HG03469 (cell line): ENCODE measurements around the gene ATP1A1.
A peak's percentile ranks its signal among the peaks of the same experiment; 100 is the strongest.

Experiments
- ATAC-seq: cut with Tn5 transposase; IDR thresholded peaks from one replicate; pipeline ENCODE4 v1.9.1; 2021; ENCODE audit warnings: mild to moderate bottlenecking, moderate library complexity, moderate number of reproducible peaks; ENCODE audit not compliant: unreplicated experiment

The ATP1A1 gene

GRCh38 chr1:116370181-116370580, 2.9 kb upstream of the ATP1A1 start:
- no peak for ATAC-seq

DNA sequence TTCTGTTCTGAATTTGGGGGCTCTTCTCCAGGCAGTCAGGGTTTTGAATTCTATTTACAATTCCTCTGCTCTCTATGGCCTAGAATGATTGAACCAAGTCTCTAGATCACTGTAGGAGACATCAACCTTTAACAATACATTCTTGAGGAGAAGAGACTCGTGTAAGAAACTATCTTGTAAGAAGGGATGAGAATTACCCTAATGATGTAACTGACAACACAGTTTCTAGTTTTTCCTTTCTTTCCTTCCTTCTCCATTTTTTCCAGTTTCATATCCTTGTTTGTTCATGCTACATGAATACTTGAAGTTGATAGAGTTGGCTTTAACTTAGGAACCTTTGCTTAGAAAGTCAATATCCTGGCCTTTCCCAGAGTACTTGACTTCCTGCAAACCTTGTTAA, 1.3 kb upstream of the ATP1A1 start:
- ATAC-seq = no peak

- no peak for ATAC-seq
Observed at GRCh38 chr1:116372191-116372590, 853 bp upstream of the ATP1A1 start.

- no peak for ATAC-seq
Observed at GRCh38 chr1:116373431-116374352, 648 bp downstream of the ATP1A1 start.

GRCh38 chr1:116374353-116375147, 1.5 kb downstream of the ATP1A1 start:
- no peak for ATAC-seq

DNA sequence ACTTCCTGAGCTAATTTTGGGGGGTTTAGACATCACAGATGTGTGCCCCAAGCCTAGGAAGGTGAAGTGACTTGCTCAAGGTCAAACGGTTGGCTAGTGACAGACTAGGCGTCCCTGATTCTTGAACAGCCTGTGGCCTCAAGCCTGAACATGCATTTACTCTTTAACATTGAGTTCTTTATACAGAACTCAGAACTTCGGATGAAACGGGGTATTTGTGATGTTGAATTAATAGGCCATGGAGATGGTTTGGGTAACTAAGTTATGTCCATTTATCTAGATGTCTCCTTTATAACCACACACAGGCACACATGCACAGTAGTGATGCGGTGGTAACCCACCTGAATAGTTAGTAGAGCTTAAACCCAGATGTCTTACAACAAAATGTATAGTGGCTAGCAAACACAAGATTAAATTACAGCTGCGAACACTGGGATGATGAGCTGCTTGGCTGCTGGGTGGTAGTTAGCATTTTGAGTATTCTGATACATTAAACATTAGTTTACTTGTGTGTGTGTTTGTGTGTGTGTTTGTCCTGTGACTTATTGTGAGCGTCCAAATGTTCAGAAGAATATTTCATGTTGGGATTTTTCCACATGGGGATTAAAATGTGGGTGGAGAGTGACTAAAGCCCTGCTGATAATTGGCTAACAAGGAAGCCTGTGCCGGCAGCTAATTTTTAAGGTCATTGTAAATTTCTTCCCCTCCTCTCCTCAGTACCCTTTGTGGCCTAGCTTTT, 2.3 kb downstream of the ATP1A1 start:
- ATAC-seq = no peak

DNA sequence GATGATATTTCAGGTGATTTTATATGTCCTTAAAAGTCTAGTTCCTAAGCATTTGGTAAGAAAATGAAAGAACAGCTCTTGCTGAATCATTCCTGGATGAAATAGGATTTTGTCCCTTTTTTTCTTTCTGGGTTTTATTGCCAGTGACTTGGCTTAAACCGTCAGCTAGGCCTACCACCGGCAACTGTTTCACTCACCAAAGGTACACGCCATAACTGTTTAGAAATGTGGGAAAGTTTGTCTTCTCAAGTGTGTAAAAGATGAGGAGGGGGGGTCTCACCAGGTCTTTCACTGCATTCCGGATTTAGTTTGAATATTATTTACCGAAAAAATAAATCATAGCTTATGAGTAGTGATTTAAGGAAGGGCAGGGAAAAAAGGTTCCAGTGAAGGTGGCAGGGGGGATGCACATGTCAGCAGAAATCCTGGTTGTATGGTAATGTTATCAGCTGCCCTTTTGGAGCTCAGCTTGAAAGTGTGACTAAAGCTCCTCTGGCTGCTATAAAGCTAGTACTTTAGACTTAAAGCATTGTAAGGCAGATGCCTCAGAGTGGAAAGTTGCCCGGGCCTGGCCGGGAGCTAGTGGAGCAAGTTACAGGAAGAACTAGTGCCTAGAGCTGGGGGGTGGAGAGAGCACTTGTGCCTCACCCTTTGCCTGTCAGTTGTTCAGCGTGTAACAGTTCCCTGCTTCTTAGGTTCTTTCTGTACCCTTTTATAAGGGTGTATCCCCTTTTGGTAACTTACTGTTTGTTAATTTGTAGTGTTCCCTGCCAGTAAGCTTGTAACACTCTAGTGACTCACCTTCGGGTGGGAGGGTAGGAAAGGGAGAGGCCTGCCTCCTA, 3.1 kb downstream of the ATP1A1 start:
- no peak for ATAC-seq

DNA sequence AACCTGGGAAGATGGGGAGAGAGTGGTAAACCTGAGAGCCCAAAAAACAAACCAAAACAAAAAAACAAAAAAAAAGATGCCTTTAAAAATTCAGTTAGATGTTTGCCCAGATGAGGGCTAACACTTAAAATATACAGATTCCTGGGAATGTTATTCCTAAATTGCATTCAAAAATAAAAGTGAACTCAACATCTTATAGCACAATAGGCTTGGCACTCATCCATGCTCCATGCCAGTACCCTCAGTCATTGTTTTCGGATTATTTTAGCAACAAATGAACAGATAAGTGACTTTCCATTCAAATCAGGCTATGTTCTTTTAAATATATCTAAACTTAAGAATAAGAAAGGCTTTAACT, 3.7 kb downstream of the ATP1A1 start:
- no peak for ATAC-seq

DNA sequence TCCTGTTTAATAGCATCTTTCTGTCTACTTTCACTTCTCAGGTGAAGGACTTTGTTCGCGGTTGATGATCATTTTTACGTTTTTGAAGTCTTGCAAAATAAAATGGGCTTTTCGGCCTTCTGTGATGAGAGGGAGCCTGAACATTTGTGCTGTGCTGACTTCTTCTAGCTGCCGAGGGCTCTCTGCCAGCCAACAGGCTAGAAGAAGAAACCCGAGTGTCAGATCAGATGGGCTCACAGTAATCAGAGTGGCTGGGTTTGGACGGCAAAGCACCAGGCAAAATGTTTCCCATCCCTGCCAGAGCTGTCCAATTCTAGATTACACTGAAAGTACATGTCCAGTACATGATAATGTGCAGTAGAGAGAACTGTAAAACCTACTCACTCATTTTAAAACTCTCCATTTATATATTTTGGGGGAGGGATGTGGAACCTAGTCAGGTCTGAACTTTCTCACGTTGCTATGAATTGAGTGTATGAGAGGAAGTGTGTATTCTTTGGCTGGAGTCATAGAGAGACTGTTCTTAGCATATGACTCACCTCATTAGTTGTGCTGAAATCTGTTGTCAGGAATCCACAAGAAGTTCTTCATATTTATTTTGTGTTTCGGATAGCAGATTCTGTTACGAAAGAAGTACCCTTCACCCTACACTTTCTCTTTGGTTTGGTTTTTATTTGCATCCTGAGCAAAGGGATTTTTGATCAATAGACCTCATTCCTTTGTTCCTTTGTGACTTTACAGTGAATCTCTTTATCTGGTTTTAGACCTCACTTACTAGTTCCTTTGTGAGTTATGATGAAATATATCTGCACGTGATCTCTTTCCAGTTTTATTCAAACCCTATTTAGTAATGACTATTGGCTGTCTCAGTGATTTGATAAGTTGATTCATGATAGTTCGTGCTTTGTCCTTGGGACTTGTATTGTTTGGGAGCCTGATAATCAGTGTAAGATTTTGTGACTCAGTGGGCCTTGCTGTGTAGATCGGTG, 4.8 kb downstream of the ATP1A1 start:
- ATAC-seq = peak; percentile 72

GRCh38 chr1:116379057-116379630, 6.1 kb downstream of the ATP1A1 start:
- ATAC-seq = no peak

- no peak for ATAC-seq
Observed at GRCh38 chr1:116379674-116380498, 6.8 kb downstream of the ATP1A1 start.

DNA sequence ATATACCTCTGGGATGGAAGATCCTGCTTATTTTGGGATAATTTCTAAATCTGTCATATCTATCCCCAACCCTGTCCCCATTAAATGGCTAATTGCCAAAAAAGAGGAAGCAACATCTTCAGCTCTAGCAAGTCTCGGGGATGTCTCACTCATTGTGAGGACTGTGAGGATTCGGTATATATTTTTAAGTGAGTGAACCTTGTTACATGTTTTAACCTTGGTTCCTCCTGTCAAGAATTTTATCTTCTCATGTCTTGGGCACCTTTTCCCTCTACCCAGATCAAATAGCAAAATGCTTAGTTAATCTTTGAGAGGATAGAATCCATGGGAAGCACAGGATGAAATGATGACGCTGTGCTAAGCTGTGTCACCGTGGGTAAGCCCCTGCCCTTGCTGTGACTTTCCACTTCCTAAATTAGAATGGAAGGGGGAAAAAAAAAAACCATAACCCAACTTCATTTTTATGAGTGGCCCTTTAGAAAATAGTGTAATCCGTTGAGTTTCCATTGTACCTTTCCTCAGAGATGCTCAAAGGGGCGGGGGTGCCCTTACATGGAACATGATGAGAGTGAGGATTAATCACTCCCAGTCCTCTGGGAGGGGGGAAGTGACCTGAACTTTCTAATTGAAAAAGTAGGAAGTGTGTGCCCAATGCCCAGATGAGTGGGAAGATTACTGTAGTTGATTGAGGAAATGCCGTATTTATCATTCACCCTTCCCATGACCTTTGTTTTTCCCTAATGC, 7.6 kb downstream of the ATP1A1 start:
- ATAC-seq = no peak

DNA sequence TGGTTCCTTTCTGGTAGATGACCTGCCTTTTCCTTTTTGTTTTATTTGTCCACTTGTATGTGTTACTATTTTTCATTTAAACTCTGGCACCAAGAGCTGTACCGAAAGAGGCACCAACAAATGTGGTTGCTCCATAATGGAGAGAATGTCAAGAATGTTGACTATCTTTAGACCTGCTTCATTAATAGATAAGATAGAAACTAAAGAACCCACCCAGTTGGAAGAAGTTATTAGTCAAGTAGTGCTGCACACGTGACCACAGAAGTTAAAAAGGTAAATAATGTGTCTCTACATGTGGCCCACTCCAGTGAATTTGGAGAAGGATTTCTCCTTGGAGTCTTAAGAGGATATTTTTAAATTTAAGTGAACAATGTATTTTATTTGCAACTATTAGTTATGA, 9.3 kb downstream of the ATP1A1 start:
- ATAC-seq = no peak

GRCh38 chr1:116382857-116383483, 9.9 kb downstream of the ATP1A1 start:
- no peak for ATAC-seq

DNA sequence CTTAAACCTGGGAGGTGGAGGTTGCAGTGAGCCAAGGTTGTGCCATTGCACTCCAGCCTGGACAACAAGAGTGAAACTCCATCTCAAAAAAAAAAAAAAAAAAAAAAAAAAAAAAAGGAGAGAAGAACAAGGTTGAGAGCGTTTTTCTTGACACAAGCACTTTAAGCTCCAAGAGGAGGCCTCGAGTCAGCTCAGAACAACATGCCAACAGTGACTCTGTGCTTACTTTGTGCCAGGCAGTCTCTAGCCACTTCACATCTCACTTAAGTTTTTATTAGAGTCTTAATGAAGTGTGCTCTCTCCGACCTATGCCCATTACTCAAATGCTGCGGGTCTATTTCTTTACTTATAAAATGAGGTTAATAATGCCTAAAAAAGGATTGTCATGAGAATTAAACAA, 13.0 kb downstream of the ATP1A1 start:
- no peak for ATAC-seq

- no peak for ATAC-seq
Observed at GRCh38 chr1:116387551-116387950, 14.5 kb downstream of the ATP1A1 start.

- no peak for ATAC-seq
Observed at GRCh38 chr1:116388122-116388521, 15.1 kb downstream of the ATP1A1 start.
